NT2/D1 (cell line): ENCODE measurements around the gene KRT71.

Experiments
- SUZ12 ChIP-seq: IDR thresholded peaks from 2 replicates; pipeline ENCODE4 v1.6.1; 2011; ENCODE audit not compliant: insufficient read length, insufficient read depth; ENCODE audit errors: extremely low read depth
- YY1 ChIP-seq: IDR thresholded peaks from 2 replicates; pipeline ENCODE4 v1.6.1; 2011; ENCODE audit not compliant: insufficient read length, insufficient read depth
- ZNF274 ChIP-seq: IDR thresholded peaks from 2 replicates; pipeline ENCODE4 v1.6.1; 2011; ENCODE audit warnings: mild to moderate bottlenecking, low read depth, low read length

- TF ChIP-seq YY1: no peak
- no peak for TF ChIP-seq ZNF274
- TF ChIP-seq SUZ12: no peak
Measured at GRCh38 chr12:52526511-52526951, 26.4 kb downstream of the KRT71 start.
